Prostate gland (tissue), 2 donors: ENCODE measurements around the gene RPL22L1.

Source experiments
- POLR2A ChIP-seq: fragments of 450-650 bp; IDR thresholded peaks from one replicate; pipeline ENCODE4 v1.6.1; 2016; ENCODE audit warnings: antibody characterized with exemption, mild to moderate bottlenecking
- POLR2AphosphoS5 ChIP-seq: sonication (generic); formaldehyde crosslinking; IDR thresholded peaks from one replicate; pipeline ENCODE4 v1.6.1; 2017; ENCODE audit warnings: antibody characterized with exemption
- TF ChIP-seq, protein P1 (sequence below), 4 experiments: fragments of 200-600 bp in 2 of 4; fragments of 450-650 bp in 2 of 4; sonication (generic) in 2 of 4; IDR thresholded peaks; 1 replicate in 3 of 4; 2 replicates in 1 of 4; pipeline ENCODE4 v1.5.1; 2016 to 2019; ENCODE audit warnings: antibody characterized with exemption in 4 of 4, mild to moderate bottlenecking in 2 of 4, moderate library complexity in 2 of 4

DNA sequence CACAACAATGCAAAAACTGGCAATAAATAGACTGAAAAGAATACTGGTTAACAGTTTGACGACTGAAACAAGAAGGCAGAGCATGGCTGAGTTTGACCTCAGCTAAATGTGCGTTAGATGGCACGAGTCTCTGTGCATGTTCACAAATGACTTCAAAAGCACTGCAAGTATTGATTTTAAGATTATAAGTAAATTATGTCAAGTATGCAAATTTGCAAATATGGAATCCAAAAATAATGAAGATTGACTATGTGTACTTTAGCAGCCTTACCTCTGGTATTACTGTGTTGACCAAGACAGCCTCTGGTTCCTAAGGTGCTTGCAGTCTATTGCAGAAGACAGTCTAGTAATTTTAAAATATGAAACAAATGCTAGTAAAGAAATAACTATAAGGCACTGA lies 41.1 kb upstream of the RPL22L1 start:
- TF ChIP-seq, protein P1, sequence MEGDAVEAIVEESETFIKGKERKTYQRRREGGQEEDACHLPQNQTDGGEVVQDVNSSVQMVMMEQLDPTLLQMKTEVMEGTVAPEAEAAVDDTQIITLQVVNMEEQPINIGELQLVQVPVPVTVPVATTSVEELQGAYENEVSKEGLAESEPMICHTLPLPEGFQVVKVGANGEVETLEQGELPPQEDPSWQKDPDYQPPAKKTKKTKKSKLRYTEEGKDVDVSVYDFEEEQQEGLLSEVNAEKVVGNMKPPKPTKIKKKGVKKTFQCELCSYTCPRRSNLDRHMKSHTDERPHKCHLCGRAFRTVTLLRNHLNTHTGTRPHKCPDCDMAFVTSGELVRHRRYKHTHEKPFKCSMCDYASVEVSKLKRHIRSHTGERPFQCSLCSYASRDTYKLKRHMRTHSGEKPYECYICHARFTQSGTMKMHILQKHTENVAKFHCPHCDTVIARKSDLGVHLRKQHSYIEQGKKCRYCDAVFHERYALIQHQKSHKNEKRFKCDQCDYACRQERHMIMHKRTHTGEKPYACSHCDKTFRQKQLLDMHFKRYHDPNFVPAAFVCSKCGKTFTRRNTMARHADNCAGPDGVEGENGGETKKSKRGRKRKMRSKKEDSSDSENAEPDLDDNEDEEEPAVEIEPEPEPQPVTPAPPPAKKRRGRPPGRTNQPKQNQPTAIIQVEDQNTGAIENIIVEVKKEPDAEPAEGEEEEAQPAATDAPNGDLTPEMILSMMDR (IDR thresholded peaks at IDR 0.05): no peak
- no peak for TF ChIP-seq POLR2A
- TF ChIP-seq POLR2AphosphoS5: no peak
